ENCODE data around the gene SORCS2.

SORCS2 gene

GRCh38 chr4:7607156-7607910, 415.0 kb downstream of the SORCS2 start:
- FAIRE-seq = no peak

GRCh38 chr4:7608046-7608445, 415.7 kb downstream of the SORCS2 start:
- no peak for FAIRE-seq

GRCh38 chr4:7609316-7609715, 417.0 kb downstream of the SORCS2 start:
- no peak for FAIRE-seq

- FAIRE-seq = no peak
Measured at GRCh38 chr4:7610022-7610670, 417.8 kb downstream of the SORCS2 start.

GRCh38 chr4:7610841-7611240, 418.5 kb downstream of the SORCS2 start:
- FAIRE-seq = no peak

GRCh38 chr4:7612311-7612897, 420.1 kb downstream of the SORCS2 start:
- no peak for FAIRE-seq

- FAIRE-seq = no peak
Measured at GRCh38 chr4:7614350-7614949, 422.1 kb downstream of the SORCS2 start.

GRCh38 chr4:7616193-7616592, 423.9 kb downstream of the SORCS2 start:
- FAIRE-seq = no peak

GRCh38 chr4:7618361-7618760, 426.0 kb downstream of the SORCS2 start:
- FAIRE-seq = no peak

- FAIRE-seq = no peak
Measured at GRCh38 chr4:7620086-7620813, 427.9 kb downstream of the SORCS2 start.

GRCh38 chr4:7620814-7621176, 428.5 kb downstream of the SORCS2 start:
- FAIRE-seq = no peak

- FAIRE-seq = no peak
Measured at GRCh38 chr4:7621252-7622035, 429.1 kb downstream of the SORCS2 start.

- no peak for FAIRE-seq
Measured at GRCh38 chr4:7622371-7622770, 430.0 kb downstream of the SORCS2 start.

GRCh38 chr4:7623468-7623867, 431.1 kb downstream of the SORCS2 start:
- no peak for FAIRE-seq

GRCh38 chr4:7624396-7624980, 432.1 kb downstream of the SORCS2 start:
- FAIRE-seq = no peak

- FAIRE-seq = no peak
Measured at GRCh38 chr4:7625071-7625470, 432.7 kb downstream of the SORCS2 start.

GRCh38 chr4:7626531-7626930, 434.2 kb downstream of the SORCS2 start:
- no peak for FAIRE-seq

- no peak for FAIRE-seq
Measured at GRCh38 chr4:7627251-7628250, 435.2 kb downstream of the SORCS2 start.

GRCh38 chr4:7628432-7628831, 436.1 kb downstream of the SORCS2 start:
- FAIRE-seq = no peak

- FAIRE-seq = no peak
Measured at GRCh38 chr4:7629501-7630254, 437.3 kb downstream of the SORCS2 start.
